ENCODE measurements around the gene ATG9A. TPM values are rescaled to one million over a fixed set of nuclear protein-coding genes. Genes with fewer than 3 reads are reported as not detected.

ATG9A gene
- polyA plus RNA-seq, 4 donors, result 40.8 to 45.5 (median 44.2) TPM

- no peak for DNase-seq (ENCODE audit: low read depth in 4 of 4, low spot score in 3 of 4)
Measured at GRCh38 chr2:219178377-219179175, 50.9 kb downstream of the ATG9A start.

- DNase-seq (ENCODE audit: low read depth in 4 of 4, low spot score in 3 of 4), result peak in 2 of 4 donors; percentile 75
Measured at GRCh38 chr2:219177552-219178376, 51.7 kb downstream of the ATG9A start, which contains the start of gene RETREG2. TSS of gene RETREG2 (plus strand) at chr2:219178275. CDS start at chr2:219178353, 78 bp downstream.

- DNase-seq (ENCODE audit: low read depth in 4 of 4, low spot score in 3 of 4), result peak in 2 of 4 donors; percentile 58 to 69
Measured at GRCh38 chr2:219176818-219177551, 52.5 kb downstream of the ATG9A start, which contains the start of gene CNPPD1. TSS of gene CNPPD1 (minus strand) at chr2:219176925. CDS start at chr2:219176828, 97 bp downstream.

GRCh38 chr2:219175928-219176817 lies 53.3 kb downstream of the ATG9A start:
- DNase-seq (ENCODE audit: low read depth in 4 of 4, low spot score in 3 of 4), result peak in 1 of 4 donors; percentile 15

- DNase-seq (ENCODE audit: low read depth in 4 of 4, low spot score in 3 of 4), result no peak
Measured at GRCh38 chr2:219175486-219175885, 54.0 kb downstream of the ATG9A start.

GRCh38 chr2:219174801-219175200 lies 54.6 kb downstream of the ATG9A start:
- DNase-seq (ENCODE audit: low read depth in 4 of 4, low spot score in 3 of 4), result no peak

- DNase-seq (ENCODE audit: low read depth in 4 of 4, low spot score in 3 of 4), result no peak
Measured at GRCh38 chr2:219174146-219174545, 55.3 kb downstream of the ATG9A start.

GRCh38 chr2:219173176-219173575 lies 56.3 kb downstream of the ATG9A start:
- DNase-seq (ENCODE audit: low read depth in 4 of 4, low spot score in 3 of 4), result no peak

GRCh38 chr2:219172231-219173154 lies 56.9 kb downstream of the ATG9A start:
- no peak for DNase-seq (ENCODE audit: low read depth in 4 of 4, low spot score in 3 of 4)

GRCh38 chr2:219171231-219171651 lies 58.2 kb downstream of the ATG9A start:
- DNase-seq (ENCODE audit: low read depth in 4 of 4, low spot score in 3 of 4), result no peak

- DNase-seq (ENCODE audit: low read depth in 4 of 4, low spot score in 3 of 4), result no peak
Measured at GRCh38 chr2:219169930-219170654, 59.3 kb downstream of the ATG9A start, which contains the start of gene SLC23A3. TSS of gene SLC23A3 (minus strand) at chr2:219170029. CDS start at chr2:219169984, 45 bp downstream.

Other genes starting within 250 kb of the ATG9A start
- under 1 TPM in 3 of 4 donors, not detected in 1; 0.11 to 0.46 (median 0.11) TPM for gene FEV, start 244.5 kb downstream of the ATG9A start, polyA plus RNA-seq (ENCODE audit: insufficient read length in 4 of 4)
- gene CRYBA2, start 236.2 kb downstream of the ATG9A start, polyA plus RNA-seq (ENCODE audit: insufficient read length in 4 of 4), result not detected
- under 1 TPM; 0.20 to 0.43 (median 0.27) TPM for gene CFAP65, start 188.1 kb downstream of the ATG9A start, polyA plus RNA-seq (ENCODE audit: insufficient read length in 4 of 4)
- gene IHH, start 168.7 kb downstream of the ATG9A start, polyA plus RNA-seq (ENCODE audit: insufficient read length in 4 of 4), result 1 to 10 TPM in 2 of 4 donors, under 1 TPM in 2; 0.12 to 2.5 (median 1.2) TPM
- 10 to 100 TPM; 14.8 to 21.3 (median 18.7) TPM for gene NHEJ1, start 68.8 kb downstream of the ATG9A start, polyA plus RNA-seq (ENCODE audit: insufficient read length in 4 of 4)
- 10 to 100 TPM in 3 of 4 donors, 1 to 10 TPM in 1; 1.2 to 24.8 (median 16.7) TPM for gene SLC23A3, start 59.6 kb downstream of the ATG9A start, polyA plus RNA-seq (ENCODE audit: insufficient read length in 4 of 4)
- 10 to 100 TPM; 39.5 to 69.2 (median 58.8) TPM for gene CNPPD1, start 52.7 kb downstream of the ATG9A start, polyA plus RNA-seq (ENCODE audit: insufficient read length in 4 of 4)
- gene RETREG2, start 51.4 kb downstream of the ATG9A start, polyA plus RNA-seq (ENCODE audit: insufficient read length in 4 of 4), result 100 to 1,000 TPM in 3 of 4 donors, 10 to 100 TPM in 1; 85.1 to 120 (median 111) TPM
- 10 to 100 TPM; 25.0 to 49.3 (median 35.7) TPM for gene ZFAND2B, start 22.9 kb downstream of the ATG9A start, polyA plus RNA-seq (ENCODE audit: insufficient read length in 4 of 4)
- gene ABCB6, start 10.7 kb downstream of the ATG9A start, polyA plus RNA-seq (ENCODE audit: insufficient read length in 4 of 4), result 10 to 100 TPM; 29.5 to 44.5 (median 37.1) TPM
- 10 to 100 TPM; 28.0 to 76.6 (median 51.3) TPM for gene ANKZF1, start 170 bp upstream of the ATG9A start, polyA plus RNA-seq (ENCODE audit: insufficient read length in 4 of 4)
- gene GLB1L, start 15.8 kb upstream of the ATG9A start, polyA plus RNA-seq (ENCODE audit: insufficient read length in 4 of 4), result 10 to 100 TPM; 12.1 to 26.1 (median 21.8) TPM
- gene STK16, start 15.8 kb upstream of the ATG9A start, polyA plus RNA-seq (ENCODE audit: insufficient read length in 4 of 4), result 10 to 100 TPM; 29.0 to 43.3 (median 36.4) TPM
- under 1 TPM in 3 of 4 donors, not detected in 1; 0.46 to 0.69 (median 0.61) TPM for gene TUBA4B, start 23.6 kb upstream of the ATG9A start, polyA plus RNA-seq (ENCODE audit: insufficient read length in 4 of 4)
- gene TUBA4A, start 24.3 kb upstream of the ATG9A start, polyA plus RNA-seq (ENCODE audit: insufficient read length in 4 of 4), result 10 to 100 TPM in 3 of 4 donors, 1 to 10 TPM in 1; 3.4 to 53.8 (median 33.6) TPM
- 10 to 100 TPM; 52.1 to 80.6 (median 72.7) TPM for gene DNAJB2, start 49.7 kb upstream of the ATG9A start, polyA plus RNA-seq (ENCODE audit: insufficient read length in 4 of 4)
- gene PTPRN, start 79.8 kb upstream of the ATG9A start, polyA plus RNA-seq (ENCODE audit: insufficient read length in 4 of 4), result under 1 TPM; 0.09 to 0.53 (median 0.20) TPM
- gene RESP18, start 103.1 kb upstream of the ATG9A start, polyA plus RNA-seq (ENCODE audit: insufficient read length in 4 of 4), result not detected
- 10 to 100 TPM; 44.7 to 82.9 (median 57.8) TPM for gene DNPEP, start 158.3 kb upstream of the ATG9A start, polyA plus RNA-seq (ENCODE audit: insufficient read length in 4 of 4)
- gene DES, start 188.7 kb upstream of the ATG9A start, polyA plus RNA-seq (ENCODE audit: insufficient read length in 4 of 4), result 10 to 100 TPM in 2 of 4 donors, 1 to 10 TPM in 2; 5.5 to 10.4 (median 8.1) TPM
- 10 to 100 TPM in 3 of 4 donors, 1 to 10 TPM in 1; 9.7 to 18.0 (median 12.5) TPM for gene SPEG, start 205.2 kb upstream of the ATG9A start, polyA plus RNA-seq (ENCODE audit: insufficient read length in 4 of 4)